ENCODE measurements around the gene CEND1. TPM values are rescaled to one million over a fixed set of nuclear protein-coding genes. Genes with fewer than 3 reads are reported as not detected.

The CEND1 gene
- total and polyA plus RNA-seq, 2 donors (not counting 3 experiments of a cell fraction or from before 2014, with no cell fraction given) = 0.15 to 0.40 TPM

GRCh38 chr11:765025-765801, 24.7 kb downstream of the CEND1 start:
- H3K4me2 ChIP-seq (ENCODE audit: insufficient read depth, low read length) = no peak overlapping the region
- FAIRE-seq (peak; percentile 60), DNase-seq (ENCODE audit: low read depth, low spot score) (peak; percentile 53)
- POLR2A ChIA-PET = no interaction called here
- CTCF ChIA-PET = interaction anchor here (1.3 to 1.7 kb wide), 3 partner anchors 8 to 12 kb away, joined by 3 to 5 read pairs (median 4); no protein-coding TSS in a partner anchor
- H4K20me1 ChIP-seq (replicated peaks; ENCODE audit: control insufficient read depth, extremely low read depth, insufficient read depth, low read length) = no peaks in the 10 kb centered on the region
- dilution Hi-C loops (cut with MboI; ENCODE audit: extremely low pct_ligation_motif_present, low sequenced_read_pairs) (no loop called here), intact Hi-C loops (cut with micrococcal nuclease) (no loop called here)
- no peak overlapping the region for H2AFZ ChIP-seq (ENCODE audit: low read depth, low read length)
- no peak overlapping the region for H3K27ac ChIP-seq (ENCODE audit: insufficient read depth, low read depth, low read length)
- no peak overlapping the region for H3K9ac ChIP-seq (replicated peaks; ENCODE audit: extremely low read depth, insufficient read depth, low read length)
- H3K79me2 ChIP-seq (ENCODE audit: control insufficient read depth, insufficient read depth, low read length) = no peaks in the 10 kb centered on the region
- peak; percentile 37 for TF ChIP-seq POLR2AphosphoS5 (IDR thresholded peaks at IDR 0.05; ENCODE audit: insufficient read depth, low read depth, low read length)
- no peak for TF ChIP-seq POLR2A (IDR thresholded peaks at IDR 0.05; ENCODE audit: low read depth, low read length)
- TF ChIP-seq EZH2 (IDR thresholded peaks at IDR 0.05; ENCODE audit: borderline replicate concordance, low read depth, low read length, severe bottlenecking) = no peak
- TF ChIP-seq, protein P1, sequence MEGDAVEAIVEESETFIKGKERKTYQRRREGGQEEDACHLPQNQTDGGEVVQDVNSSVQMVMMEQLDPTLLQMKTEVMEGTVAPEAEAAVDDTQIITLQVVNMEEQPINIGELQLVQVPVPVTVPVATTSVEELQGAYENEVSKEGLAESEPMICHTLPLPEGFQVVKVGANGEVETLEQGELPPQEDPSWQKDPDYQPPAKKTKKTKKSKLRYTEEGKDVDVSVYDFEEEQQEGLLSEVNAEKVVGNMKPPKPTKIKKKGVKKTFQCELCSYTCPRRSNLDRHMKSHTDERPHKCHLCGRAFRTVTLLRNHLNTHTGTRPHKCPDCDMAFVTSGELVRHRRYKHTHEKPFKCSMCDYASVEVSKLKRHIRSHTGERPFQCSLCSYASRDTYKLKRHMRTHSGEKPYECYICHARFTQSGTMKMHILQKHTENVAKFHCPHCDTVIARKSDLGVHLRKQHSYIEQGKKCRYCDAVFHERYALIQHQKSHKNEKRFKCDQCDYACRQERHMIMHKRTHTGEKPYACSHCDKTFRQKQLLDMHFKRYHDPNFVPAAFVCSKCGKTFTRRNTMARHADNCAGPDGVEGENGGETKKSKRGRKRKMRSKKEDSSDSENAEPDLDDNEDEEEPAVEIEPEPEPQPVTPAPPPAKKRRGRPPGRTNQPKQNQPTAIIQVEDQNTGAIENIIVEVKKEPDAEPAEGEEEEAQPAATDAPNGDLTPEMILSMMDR (IDR thresholded peaks at IDR 0.05; ENCODE audit: extremely low read depth in 1 of 2, insufficient read depth in 1 of 2, low read depth in 1 of 2, low read length in 2 of 2) = peak; percentile 46 to 68
- no peaks in the 10 kb centered on the region for H3K27me3 ChIP-seq (ENCODE audit: control insufficient read depth in 2 of 2, insufficient read depth in 2 of 2, low read length in 2 of 2)
- no TSS peak for BruUV-seq (replicated peaks)
- peaks cover 15 to 30% of the 10 kb centered on the region in 2 experiments for H3K36me3 ChIP-seq (ENCODE audit: control insufficient read depth in 2 of 2, extremely low read depth in 1 of 2, insufficient read depth in 2 of 2, low read length in 2 of 2)
- no peaks in the 10 kb centered on the region for H3K4me1 ChIP-seq (ENCODE audit: control insufficient read depth, extremely low read depth, insufficient read depth, low read length)
- no peaks in the 10 kb centered on the region for H3K9me1 ChIP-seq (replicated peaks; ENCODE audit: control insufficient read depth, extremely low read depth, insufficient read depth, low read length)
- no peak overlapping the region for H3K4me3 ChIP-seq (replicated peaks in 1 of 3; ENCODE audit: insufficient read depth in 1 of 3, low read depth in 1 of 3, low read length in 3 of 3)
- H3K9me3 ChIP-seq (replicated peaks; ENCODE audit: control insufficient read depth, insufficient read depth, low read length) = no peaks in the 10 kb centered on the region
